Suprapubic skin (tissue), 4 donors: ENCODE data around the gene PDZD8. TPM values are rescaled to one million over a fixed set of nuclear protein-coding genes. Genes with fewer than 3 reads are reported as not detected.

Source experiments
- DNase-seq, 2 donors: peaks; one replicate each; pipeline ENCODE4 v3.0.0-alpha.2; 2019; ENCODE audit warnings: low spot score in 2 of 2
- H3K27ac ChIP-seq: fragments of 200-600 bp; sonication (generic); one replicate; pipeline ENCODE4 v1.5.1; 2019
- H3K27me3 ChIP-seq: fragments of 200-600 bp; sonication (generic); one replicate; pipeline ENCODE4 v1.5.1; 2019
- H3K36me3 ChIP-seq: fragments of 200-600 bp; sonication (generic); one replicate; pipeline ENCODE4 v1.5.1; 2019
- H3K4me1 ChIP-seq: fragments of 200-600 bp; sonication (generic); one replicate; pipeline ENCODE4 v1.5.1; 2019
- H3K4me3 ChIP-seq: fragments of 200-600 bp; sonication (generic); one replicate; pipeline ENCODE4 v1.5.1; 2019; ENCODE audit warnings: mild to moderate bottlenecking
- H3K9me3 ChIP-seq: fragments of 200-600 bp; sonication (generic); one replicate; pipeline ENCODE4 v1.5.1; 2019
- EP300 ChIP-seq: sonication (generic); formaldehyde crosslinking; IDR thresholded peaks from one replicate; pipeline ENCODE4 v1.6.1; 2017; ENCODE audit warnings: antibody characterized with exemption
- POLR2A ChIP-seq, 2 donors: fragments of 450-650 bp; IDR thresholded peaks; one replicate each; pipeline ENCODE4 v1.6.1; 2017; ENCODE audit warnings: antibody characterized with exemption in 2 of 2, mild to moderate bottlenecking in 2 of 2, moderate library complexity in 2 of 2
- POLR2AphosphoS5 ChIP-seq, 3 donors: sonication (generic); formaldehyde crosslinking; IDR thresholded peaks; one replicate each; pipeline ENCODE4 v1.6.1; 2017; ENCODE audit warnings: antibody characterized with exemption in 3 of 3
- WGBS: methylation state at CpG from one replicate; pipeline ENCODE4 v1.1.5; 2018; 5-methylcytosine and 5-hydroxymethylcytosine counted together
- total RNA-seq, 4 donors: library from RNA; depleted of rRNA; stranded (reverse); fragments of >200 nt; gene quantifications; one replicate each; pipeline ENCODE4 v1.1.0, GENCODE V29; 2016
- TF ChIP-seq, protein P1 (sequence below), 2 donors: fragments of 200-600 bp in 1 of 2; fragments of 450-650 bp in 1 of 2; sonication (generic) in 1 of 2; IDR thresholded peaks; one replicate each; pipeline ENCODE4 v1.5.1; 2016 to 2019; ENCODE audit warnings: antibody characterized with exemption in 2 of 2, mild to moderate bottlenecking in 1 of 2, moderate library complexity in 1 of 2

Gene PDZD8
- total RNA-seq, 4 donors from 2014 or later = 23.7 to 46.2 (median 36.4) TPM

DNA sequence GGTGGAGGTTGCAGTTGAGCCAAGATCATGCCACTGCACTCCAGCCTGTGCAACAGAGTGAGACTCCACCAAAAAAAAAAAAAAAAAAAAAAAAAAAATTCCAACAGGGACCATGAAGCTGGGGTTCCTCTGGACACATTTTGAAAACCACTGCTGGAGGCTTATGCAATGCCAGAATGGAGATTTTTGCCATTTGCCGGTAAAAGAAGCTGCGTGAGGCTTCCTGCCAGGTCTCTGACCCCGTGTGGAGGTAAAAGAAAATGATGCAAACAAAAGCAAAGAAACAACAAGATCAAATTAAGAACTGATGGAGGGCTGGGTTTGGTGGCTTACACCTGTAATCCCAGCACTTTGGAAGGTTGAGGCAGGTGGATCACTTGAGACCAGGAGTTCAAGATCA is 30.5 kb upstream of the PDZD8 start:
- Histone ChIP-seq H3K9me3 (no peaks in the 10 kb centered on the region), H3K36me3 (no peaks in the 10 kb centered on the region), H3K4me3 (no peak overlapping the region), H3K4me1 (peaks cover 9% of the 10 kb centered on the region), H3K27me3 (peaks cover 3% of the 10 kb centered on the region), H3K27ac (no peak overlapping the region)
- TF ChIP-seq, protein P1, sequence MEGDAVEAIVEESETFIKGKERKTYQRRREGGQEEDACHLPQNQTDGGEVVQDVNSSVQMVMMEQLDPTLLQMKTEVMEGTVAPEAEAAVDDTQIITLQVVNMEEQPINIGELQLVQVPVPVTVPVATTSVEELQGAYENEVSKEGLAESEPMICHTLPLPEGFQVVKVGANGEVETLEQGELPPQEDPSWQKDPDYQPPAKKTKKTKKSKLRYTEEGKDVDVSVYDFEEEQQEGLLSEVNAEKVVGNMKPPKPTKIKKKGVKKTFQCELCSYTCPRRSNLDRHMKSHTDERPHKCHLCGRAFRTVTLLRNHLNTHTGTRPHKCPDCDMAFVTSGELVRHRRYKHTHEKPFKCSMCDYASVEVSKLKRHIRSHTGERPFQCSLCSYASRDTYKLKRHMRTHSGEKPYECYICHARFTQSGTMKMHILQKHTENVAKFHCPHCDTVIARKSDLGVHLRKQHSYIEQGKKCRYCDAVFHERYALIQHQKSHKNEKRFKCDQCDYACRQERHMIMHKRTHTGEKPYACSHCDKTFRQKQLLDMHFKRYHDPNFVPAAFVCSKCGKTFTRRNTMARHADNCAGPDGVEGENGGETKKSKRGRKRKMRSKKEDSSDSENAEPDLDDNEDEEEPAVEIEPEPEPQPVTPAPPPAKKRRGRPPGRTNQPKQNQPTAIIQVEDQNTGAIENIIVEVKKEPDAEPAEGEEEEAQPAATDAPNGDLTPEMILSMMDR (IDR thresholded peaks at IDR 0.05) = no peak
- TF ChIP-seq POLR2AphosphoS5 (IDR thresholded peaks at IDR 0.05) = no peak
- no peak for TF ChIP-seq POLR2A (IDR thresholded peaks at IDR 0.05)
- no peak for TF ChIP-seq EP300
- 94% methylated on average over 3 of the region's 3 CpGs for WGBS
- DNase-seq = no peak

DNA sequence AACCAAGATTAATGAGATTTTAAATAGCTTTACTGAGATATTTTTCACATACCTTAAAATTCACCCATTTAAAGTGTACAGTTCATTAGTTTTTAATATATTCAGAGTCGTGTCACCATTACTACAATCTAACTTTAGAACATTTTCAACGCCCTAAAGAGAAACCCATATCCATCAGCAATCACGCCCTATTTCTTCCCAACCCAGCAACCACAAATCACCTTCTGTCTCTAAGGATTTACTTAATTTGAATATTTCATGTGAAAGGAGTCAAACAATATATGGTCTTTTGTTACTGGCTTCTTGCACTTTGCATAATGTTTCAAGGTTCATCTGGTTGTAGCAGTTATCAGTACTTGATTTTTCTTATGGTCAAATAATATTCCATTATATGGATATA is 25.1 kb upstream of the PDZD8 start:
- Histone ChIP-seq H3K9me3 (no peaks in the 10 kb centered on the region), H3K4me1 (no peaks in the 10 kb centered on the region), H3K36me3 (no peaks in the 10 kb centered on the region), H3K27me3 (peaks cover 3% of the 10 kb centered on the region), H3K4me3 (no peak overlapping the region), H3K27ac (no peak overlapping the region)
- TF ChIP-seq, protein P1 (IDR thresholded peaks at IDR 0.05) = no peak
- TF ChIP-seq EP300 (no peak), POLR2AphosphoS5 (IDR thresholded peaks at IDR 0.05) (no peak), POLR2A (IDR thresholded peaks at IDR 0.05) (no peak)
- 74% methylated on average over 3 of the region's 3 CpGs for WGBS
- DNase-seq = no peak

DNA sequence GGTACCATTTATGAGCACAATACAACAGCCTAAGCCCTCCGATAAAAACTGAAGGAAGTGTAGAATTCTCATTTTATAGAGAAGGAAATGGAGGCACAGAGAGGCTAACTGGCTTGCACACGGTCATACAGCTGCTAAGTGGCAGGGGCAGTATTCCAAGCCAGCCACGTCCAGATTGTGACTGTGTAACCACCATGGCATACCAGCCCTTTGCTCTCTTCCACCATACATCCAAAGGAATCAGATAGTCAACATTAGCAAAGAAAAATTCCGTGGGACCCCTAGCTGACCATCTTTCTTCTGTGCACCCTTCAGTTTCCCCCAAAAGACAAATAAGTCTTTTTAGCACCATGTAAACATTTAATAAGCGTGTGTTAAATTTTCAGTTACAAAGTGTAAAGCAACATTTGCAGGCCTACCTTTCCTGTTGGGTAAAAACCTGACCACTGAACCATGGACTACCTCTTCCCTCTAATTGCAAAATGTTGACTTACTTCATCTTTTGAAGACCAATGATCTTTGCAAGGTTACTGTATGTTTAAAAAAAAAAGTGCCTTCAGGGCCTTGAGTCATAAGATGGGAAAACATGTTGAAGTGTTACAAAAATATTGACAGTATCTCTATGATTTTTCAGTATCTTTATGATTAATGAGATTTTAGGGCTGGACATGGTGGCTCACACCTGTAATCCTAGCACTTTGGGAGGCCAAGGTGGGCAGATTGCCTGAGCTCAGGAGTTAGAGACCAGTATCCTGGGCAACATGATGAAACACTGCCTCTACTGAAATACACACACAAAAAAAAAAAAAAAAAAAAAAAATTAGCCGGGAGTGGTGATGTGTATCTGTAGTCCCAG is 24.3 kb upstream of the PDZD8 start:
- 85% methylated on average over 6 of the region's 6 CpGs for WGBS
- Histone ChIP-seq H3K36me3 (no peaks in the 10 kb centered on the region), H3K27me3 (no peaks in the 10 kb centered on the region), H3K4me1 (no peaks in the 10 kb centered on the region), H3K9me3 (no peaks in the 10 kb centered on the region), H3K4me3 (no peak overlapping the region), H3K27ac (no peak overlapping the region)
- no peak for DNase-seq
- TF ChIP-seq EP300 (no peak), POLR2AphosphoS5 (IDR thresholded peaks at IDR 0.05) (no peak), POLR2A (IDR thresholded peaks at IDR 0.05) (no peak)
- TF ChIP-seq, protein P1 (IDR thresholded peaks at IDR 0.05) = no peak

DNA sequence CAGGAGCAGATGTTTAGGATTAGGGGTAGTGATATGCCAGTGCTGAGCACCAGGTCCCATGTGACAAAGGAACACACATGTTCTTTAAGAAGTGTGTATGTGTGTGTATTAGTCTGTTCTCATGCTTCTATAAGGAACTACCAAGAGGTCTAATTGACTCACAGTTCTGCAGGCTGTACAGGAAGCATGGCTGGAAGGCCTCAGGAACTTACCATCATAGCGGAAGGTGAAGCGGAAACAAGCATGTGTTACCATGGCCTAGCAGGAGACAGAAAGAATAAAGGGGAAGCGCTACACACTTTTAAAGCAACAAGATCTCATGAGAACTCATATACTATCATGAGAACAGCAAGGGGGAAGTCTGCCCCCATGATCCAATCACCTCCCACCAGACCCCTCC is 22.8 kb upstream of the PDZD8 start:
- no peak for DNase-seq
- Histone ChIP-seq H3K27me3 (no peaks in the 10 kb centered on the region), H3K27ac (no peak overlapping the region), H3K4me3 (no peak overlapping the region), H3K9me3 (no peaks in the 10 kb centered on the region), H3K36me3 (no peaks in the 10 kb centered on the region), H3K4me1 (no peaks in the 10 kb centered on the region)
- 95% methylated on average over 3 of the region's 3 CpGs for WGBS
- TF ChIP-seq, protein P1 (IDR thresholded peaks at IDR 0.05) = no peak
- TF ChIP-seq POLR2A (IDR thresholded peaks at IDR 0.05) = no peak

DNA sequence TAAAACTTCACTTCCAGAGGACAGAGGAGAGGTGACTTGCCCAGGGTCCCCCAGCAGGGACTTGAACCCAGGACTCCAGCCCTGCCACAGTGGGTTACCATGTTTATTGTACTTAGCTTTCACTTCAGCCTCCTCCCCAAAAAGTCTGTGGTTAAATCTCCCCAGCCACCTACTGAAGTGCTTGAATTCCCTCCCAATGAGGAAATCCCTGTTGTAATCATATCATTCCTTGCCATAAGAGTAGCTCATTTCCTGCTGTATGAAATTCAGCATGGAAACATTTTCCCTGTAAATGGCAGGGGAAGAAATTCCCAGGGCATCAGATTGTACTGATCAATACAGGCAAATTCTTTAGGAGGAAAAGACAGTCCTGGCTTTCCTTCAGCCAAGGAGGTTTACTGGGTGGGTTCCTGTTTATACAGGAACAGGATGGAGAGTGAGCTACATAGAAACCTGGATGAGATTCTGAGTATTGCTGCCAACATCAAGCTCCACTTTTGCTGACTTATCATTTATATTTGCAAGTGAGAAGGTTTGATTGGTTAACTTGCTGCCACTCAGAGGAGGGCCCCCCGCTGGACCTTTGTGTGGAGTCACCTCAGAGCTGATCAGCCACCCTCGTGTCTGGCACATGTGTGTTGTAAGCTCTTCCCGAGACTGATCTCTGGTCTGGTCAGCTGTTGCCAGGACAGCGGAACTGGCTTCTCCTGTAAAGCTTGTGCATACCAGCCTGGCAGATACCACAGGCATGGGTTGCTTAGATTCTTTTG is 16.4 kb upstream of the PDZD8 start:
- no peak for DNase-seq
- no peaks in the 10 kb centered on the region for H3K4me1 ChIP-seq
- TF ChIP-seq, protein P1 (IDR thresholded peaks at IDR 0.05) = no peak
- TF ChIP-seq POLR2A (IDR thresholded peaks at IDR 0.05) (no peak), POLR2AphosphoS5 (IDR thresholded peaks at IDR 0.05) (no peak), EP300 (no peak)
- H3K4me3 ChIP-seq = no peak overlapping the region
- no peaks in the 10 kb centered on the region for H3K36me3 ChIP-seq
- WGBS = 46% methylated on average over 4 of the region's 4 CpGs
- H3K27me3 ChIP-seq = peaks cover 7% of the 10 kb centered on the region
- H3K27ac ChIP-seq = no peak overlapping the region
- H3K9me3 ChIP-seq = no peaks in the 10 kb centered on the region
